ENCODE results near the gene CDK7.

The CDK7 gene

GRCh38 chr5:69237877-69238276 is 3.2 kb downstream of the CDK7 start:
- no peak overlapping the region for H3K9ac ChIP-seq
- H3K9me3 ChIP-seq (ENCODE audit: control insufficient read depth, low read length): no peaks in the 10 kb centered on the region
- H3K79me2 ChIP-seq: peaks cover 16% of the 10 kb centered on the region
- no peak overlapping the region for H2AFZ ChIP-seq
- TF ChIP-seq, protein P1, sequence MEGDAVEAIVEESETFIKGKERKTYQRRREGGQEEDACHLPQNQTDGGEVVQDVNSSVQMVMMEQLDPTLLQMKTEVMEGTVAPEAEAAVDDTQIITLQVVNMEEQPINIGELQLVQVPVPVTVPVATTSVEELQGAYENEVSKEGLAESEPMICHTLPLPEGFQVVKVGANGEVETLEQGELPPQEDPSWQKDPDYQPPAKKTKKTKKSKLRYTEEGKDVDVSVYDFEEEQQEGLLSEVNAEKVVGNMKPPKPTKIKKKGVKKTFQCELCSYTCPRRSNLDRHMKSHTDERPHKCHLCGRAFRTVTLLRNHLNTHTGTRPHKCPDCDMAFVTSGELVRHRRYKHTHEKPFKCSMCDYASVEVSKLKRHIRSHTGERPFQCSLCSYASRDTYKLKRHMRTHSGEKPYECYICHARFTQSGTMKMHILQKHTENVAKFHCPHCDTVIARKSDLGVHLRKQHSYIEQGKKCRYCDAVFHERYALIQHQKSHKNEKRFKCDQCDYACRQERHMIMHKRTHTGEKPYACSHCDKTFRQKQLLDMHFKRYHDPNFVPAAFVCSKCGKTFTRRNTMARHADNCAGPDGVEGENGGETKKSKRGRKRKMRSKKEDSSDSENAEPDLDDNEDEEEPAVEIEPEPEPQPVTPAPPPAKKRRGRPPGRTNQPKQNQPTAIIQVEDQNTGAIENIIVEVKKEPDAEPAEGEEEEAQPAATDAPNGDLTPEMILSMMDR (IDR thresholded peaks at IDR 0.05): no peak
- H3K4me2 ChIP-seq (ENCODE audit: low read length): no peak overlapping the region
- H3K4me1 ChIP-seq: peaks cover 15% of the 10 kb centered on the region
- H3K27ac ChIP-seq: no peak overlapping the region
- H3K27me3 ChIP-seq (ENCODE audit: control insufficient read depth, insufficient read depth, low read length): no peaks in the 10 kb centered on the region
- H3K36me3 ChIP-seq (ENCODE audit: control insufficient read depth, insufficient read depth, low read length): no peaks in the 10 kb centered on the region
- no peak overlapping the region for H3K4me3 ChIP-seq (ENCODE audit: low read depth, low read length)

DNA sequence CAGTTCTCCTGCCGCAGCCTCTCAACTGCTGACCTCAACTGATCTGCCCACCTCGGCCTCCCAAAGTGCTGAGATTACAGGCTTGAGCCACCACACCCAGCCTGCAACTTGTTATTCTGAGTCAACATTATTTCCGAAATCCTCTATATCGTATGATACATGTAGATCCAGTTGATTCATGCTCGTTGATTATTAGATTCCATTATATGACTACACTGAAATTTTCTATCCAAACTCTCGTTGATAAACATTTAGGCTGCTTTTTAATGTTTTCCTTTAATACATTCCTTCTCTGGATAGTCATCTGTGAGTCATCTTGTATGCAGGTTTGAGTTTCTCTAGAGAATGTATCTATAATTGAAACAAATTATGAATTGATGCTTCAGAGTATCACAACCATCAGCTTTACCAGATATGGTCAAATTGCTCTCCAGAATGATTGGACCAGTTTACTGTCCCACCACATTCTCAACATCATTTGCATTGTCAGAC is 4.1 kb downstream of the CDK7 start:
- H3K27ac ChIP-seq: no peak overlapping the region
- no peaks in the 10 kb centered on the region for H3K36me3 ChIP-seq (ENCODE audit: control insufficient read depth, insufficient read depth, low read length)
- H3K4me1 ChIP-seq: peaks cover 14% of the 10 kb centered on the region
- no peak overlapping the region for H3K4me2 ChIP-seq (ENCODE audit: low read length)
- peaks cover 17% of the 10 kb centered on the region for H3K79me2 ChIP-seq
- H2AFZ ChIP-seq: no peak overlapping the region
- no peak overlapping the region for H3K4me3 ChIP-seq (ENCODE audit: low read depth, low read length)
- H3K9ac ChIP-seq: no peak overlapping the region
- no peaks in the 10 kb centered on the region for H3K27me3 ChIP-seq (ENCODE audit: control insufficient read depth, insufficient read depth, low read length)
- no peaks in the 10 kb centered on the region for H3K9me3 ChIP-seq (ENCODE audit: control insufficient read depth, low read length)
- TF ChIP-seq, protein P1 (IDR thresholded peaks at IDR 0.05): no peak

DNA sequence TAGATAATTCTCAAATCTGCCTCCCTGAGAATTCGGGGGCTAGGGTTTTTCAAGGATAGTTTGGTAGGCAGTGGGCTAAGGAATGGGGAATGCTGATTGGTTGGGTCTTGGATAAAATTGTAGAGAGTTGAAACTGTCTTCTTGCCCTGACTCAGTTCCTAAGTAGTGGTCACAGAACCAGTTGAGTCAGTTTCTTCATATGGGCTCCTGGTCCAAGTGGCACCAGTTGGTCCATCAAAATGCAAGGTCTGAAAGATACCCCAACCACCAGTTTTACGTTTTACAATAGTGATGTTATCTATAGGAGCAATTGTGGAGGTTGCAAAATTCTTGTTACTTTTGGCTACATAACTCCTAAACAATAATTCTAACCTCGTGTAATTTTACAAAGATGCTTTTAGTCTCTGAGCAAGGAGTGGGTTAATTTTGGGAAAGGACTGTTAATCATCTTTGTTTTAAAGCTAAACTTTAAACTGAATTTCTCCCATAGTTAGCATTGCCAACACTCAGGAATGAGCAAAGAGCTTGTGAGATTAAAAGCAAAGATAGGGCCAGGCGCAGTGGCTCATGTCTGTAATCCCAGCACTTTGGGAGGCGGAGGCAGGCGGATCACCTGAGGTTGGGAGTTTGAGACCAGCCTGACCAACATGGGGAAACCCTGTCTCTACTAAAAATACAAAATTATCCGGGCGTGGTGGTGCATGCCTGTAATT is 7.7 kb downstream of the CDK7 start:
- Histone ChIP-seq H3K27me3 (ENCODE audit: control insufficient read depth, insufficient read depth, low read length) (no peaks in the 10 kb centered on the region), H3K4me1 (peaks cover 8% of the 10 kb centered on the region), H3K36me3 (ENCODE audit: control insufficient read depth, insufficient read depth, low read length) (no peaks in the 10 kb centered on the region), H3K27ac (no peak overlapping the region), H3K9me3 (ENCODE audit: control insufficient read depth, low read length) (no peaks in the 10 kb centered on the region), H3K4me2 (ENCODE audit: low read length) (no peak overlapping the region), H3K4me3 (ENCODE audit: low read depth, low read length) (no peak overlapping the region), H3K9ac (no peak overlapping the region), H3K79me2 (peaks cover 25% of the 10 kb centered on the region), H2AFZ (no peak overlapping the region)
- TF ChIP-seq, protein P1 (IDR thresholded peaks at IDR 0.05): no peak

DNA sequence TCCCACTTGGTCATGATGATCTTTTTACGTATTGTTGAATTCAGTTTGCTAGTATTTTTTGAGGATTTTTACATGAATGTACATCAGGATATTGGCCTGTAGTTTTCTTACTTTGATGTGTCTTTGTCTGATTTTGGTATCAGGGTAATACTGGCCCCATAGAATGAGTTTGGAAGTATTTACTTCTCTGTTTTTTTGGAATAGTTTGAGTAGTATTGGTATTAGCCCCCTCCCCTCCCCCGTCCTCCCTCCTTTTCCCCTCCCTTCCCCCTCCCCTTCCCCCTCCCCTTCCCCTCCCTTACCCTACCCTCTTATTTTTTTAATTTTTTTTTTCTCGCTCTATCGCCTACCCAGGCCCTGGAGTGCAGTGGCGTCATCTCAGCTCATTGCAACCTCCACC is 10.3 kb downstream of the CDK7 start:
- TF ChIP-seq, protein P1 (IDR thresholded peaks at IDR 0.05): no peak
- H2AFZ ChIP-seq: no peak overlapping the region

GRCh38 chr5:69248019-69248418 is 13.3 kb downstream of the CDK7 start:
- H3K9ac ChIP-seq: no peak overlapping the region
- H3K79me2 ChIP-seq: peaks cover 48% of the 10 kb centered on the region
- no peaks in the 10 kb centered on the region for H3K27me3 ChIP-seq (ENCODE audit: control insufficient read depth, insufficient read depth, low read length)
- no peaks in the 10 kb centered on the region for H3K36me3 ChIP-seq (ENCODE audit: control insufficient read depth, insufficient read depth, low read length)
- no peaks in the 10 kb centered on the region for H3K9me3 ChIP-seq (ENCODE audit: control insufficient read depth, low read length)
- no peak overlapping the region for H3K4me2 ChIP-seq (ENCODE audit: low read length)
- H3K27ac ChIP-seq: no peak overlapping the region
- TF ChIP-seq, protein P1 (IDR thresholded peaks at IDR 0.05): no peak
- no peak overlapping the region for H3K4me3 ChIP-seq (ENCODE audit: low read depth, low read length)
- H2AFZ ChIP-seq: no peak overlapping the region
- no peaks in the 10 kb centered on the region for H3K4me1 ChIP-seq

More for the DNA sequence above, 10.3 kb downstream of the CDK7 start:
- H3K9ac ChIP-seq: no peak overlapping the region
- peaks cover 44% of the 10 kb centered on the region for H3K79me2 ChIP-seq
- no peaks in the 10 kb centered on the region for H3K36me3 ChIP-seq (ENCODE audit: control insufficient read depth, insufficient read depth, low read length)
- H3K9me3 ChIP-seq (ENCODE audit: control insufficient read depth, low read length): no peaks in the 10 kb centered on the region
- no peaks in the 10 kb centered on the region for H3K27me3 ChIP-seq (ENCODE audit: control insufficient read depth, insufficient read depth, low read length)
- H3K4me3 ChIP-seq (ENCODE audit: low read depth, low read length): no peak overlapping the region
- H3K4me2 ChIP-seq (ENCODE audit: low read length): no peak overlapping the region
- H3K27ac ChIP-seq: no peak overlapping the region
- H3K4me1 ChIP-seq: peaks cover 8% of the 10 kb centered on the region

Data from parathyroid adenoma (tissue), 2 donors.